Measurements from ENCODE around the gene IGFL2. TPM values are rescaled to one million over a fixed set of nuclear protein-coding genes. Genes with fewer than 3 reads are reported as not detected.

The IGFL2 gene
- total and polyA plus RNA-seq, 4 donors, result 0.08 TPM; not detected in 3

DNA sequence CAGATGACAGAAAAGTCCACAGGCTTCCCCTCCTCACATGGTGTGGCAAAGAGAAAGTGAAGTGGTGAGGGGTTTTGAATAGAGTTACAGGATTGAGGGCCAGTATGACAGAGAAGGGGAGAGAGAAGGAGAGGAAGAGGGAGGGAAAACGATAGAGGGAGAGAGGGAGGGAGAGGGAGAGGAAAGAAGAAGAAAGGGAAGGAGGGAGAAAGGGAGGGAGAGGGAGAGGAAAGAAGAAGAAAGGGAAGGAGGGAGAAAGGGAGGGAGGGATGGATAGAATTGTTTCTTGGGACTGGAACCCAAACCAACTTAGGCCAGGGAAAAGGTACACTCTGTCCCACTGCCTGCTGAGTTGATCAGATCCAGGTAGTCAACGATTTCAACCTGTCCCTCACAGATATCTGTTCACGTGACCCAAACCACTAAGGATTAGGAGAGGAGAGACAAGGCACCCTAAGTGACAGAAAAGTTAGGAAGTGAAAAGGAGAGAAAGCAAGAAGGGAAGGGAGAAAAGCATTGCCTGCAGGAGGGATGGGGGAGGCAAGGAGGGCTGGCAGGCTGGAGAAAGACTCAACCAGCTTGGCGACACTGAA lies 15.4 kb upstream of the IGFL2 start:
- H3K27ac ChIP-seq (ENCODE audit: low read depth in 1 of 2, low read length in 2 of 2), result no peak overlapping the region

DNA sequence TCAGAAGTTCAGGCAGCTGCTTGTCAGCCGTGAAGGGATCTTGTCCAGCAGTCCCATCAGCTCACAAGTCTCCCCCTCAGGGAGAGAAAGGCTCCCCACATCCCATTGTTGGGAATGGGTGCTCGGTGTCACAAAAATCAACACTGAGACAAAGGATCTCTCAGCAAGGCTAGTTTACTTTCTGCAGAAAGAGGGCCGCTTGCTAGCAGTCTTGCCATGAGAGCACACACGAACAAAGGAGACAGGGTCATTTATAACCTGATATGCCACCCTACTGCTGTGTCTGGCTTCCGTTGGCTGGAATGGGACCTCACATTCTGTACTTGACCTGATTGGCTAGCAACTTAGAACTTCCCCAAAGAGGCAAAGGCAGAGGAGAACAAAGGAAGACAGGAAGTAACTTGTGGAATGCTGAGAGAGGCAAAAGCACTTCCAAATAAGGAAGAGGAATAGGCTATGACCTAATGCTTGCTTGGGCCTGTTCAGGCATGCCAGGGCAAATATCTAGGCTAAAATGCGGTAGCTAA lies 14.9 kb upstream of the IGFL2 start:
- H3K9ac ChIP-seq (ENCODE audit: low read depth in 1 of 2, low read length in 2 of 2), result no peak overlapping the region
- peaks cover 0 to 6% (median 0%) of the 10 kb centered on the region in 4 donors for H3K27me3 ChIP-seq (ENCODE audit: control insufficient read depth in 4 of 4, insufficient read depth in 4 of 4, low read length in 3 of 4)
- no peaks in the 10 kb centered on the region for H3K9me3 ChIP-seq (ENCODE audit: control insufficient read depth in 4 of 4, low read length in 3 of 4)
- DNase-seq (ENCODE audit: low spot score), result no peak
- no peak overlapping the region for H3K27ac ChIP-seq (ENCODE audit: low read depth in 1 of 2, low read length in 2 of 2)
- H3K4me1 ChIP-seq (ENCODE audit: control insufficient read depth in 4 of 4, insufficient read depth in 4 of 4, low read length in 3 of 4), result no peaks in the 10 kb centered on the region
- TF ChIP-seq NR2F2 (IDR thresholded peaks at IDR 0.05), result peak; percentile 76
- TF ChIP-seq RAD21 (IDR thresholded peaks at IDR 0.05), result peak in 1 of 2 donors; percentile 9
- peak; percentile 42 for TF ChIP-seq SP1 (IDR thresholded peaks at IDR 0.05)
- peak in 1 of 2 donors; percentile 8 for TF ChIP-seq GABPA (IDR thresholded peaks at IDR 0.05 in 1 of 2, conservative IDR thresholded peaks at IDR 0.05 in 1 of 2)
- TF ChIP-seq YY1 (IDR thresholded peaks at IDR 0.05), result peak; percentile 13
- no peak for TF ChIP-seq HNF4G (IDR thresholded peaks at IDR 0.05)
- TF ChIP-seq FOXA1 (IDR thresholded peaks at IDR 0.05), result no peak
- peak in 1 of 2 donors; percentile 17 for TF ChIP-seq JUND (IDR thresholded peaks at IDR 0.05)
- WGBS, result 55% methylated on average over 6 of the region's 6 CpGs
- H3K4me3 ChIP-seq (ENCODE audit: low read depth in 1 of 3, low read length in 3 of 3), result no peak overlapping the region
- no peaks in the 10 kb centered on the region for H3K36me3 ChIP-seq (ENCODE audit: control insufficient read depth in 4 of 4, insufficient read depth in 3 of 4, low read depth in 1 of 4, low read length in 3 of 4)

More for the DNA sequence above, 15.4 kb upstream of the IGFL2 start:
- no peak overlapping the region for H3K9ac ChIP-seq (ENCODE audit: low read depth in 1 of 2, low read length in 2 of 2)
- no peaks in the 10 kb centered on the region for H3K36me3 ChIP-seq (ENCODE audit: control insufficient read depth in 4 of 4, insufficient read depth in 3 of 4, low read depth in 1 of 4, low read length in 3 of 4)
- 74% methylated on average over 4 of the region's 4 CpGs for WGBS
- no peaks in the 10 kb centered on the region for H3K9me3 ChIP-seq (ENCODE audit: control insufficient read depth in 4 of 4, low read length in 3 of 4)
- TF ChIP-seq RXRA (IDR thresholded peaks at IDR 0.05) (no peak), FOXA1 (IDR thresholded peaks at IDR 0.05) (no peak)
- TF ChIP-seq, protein P1, sequence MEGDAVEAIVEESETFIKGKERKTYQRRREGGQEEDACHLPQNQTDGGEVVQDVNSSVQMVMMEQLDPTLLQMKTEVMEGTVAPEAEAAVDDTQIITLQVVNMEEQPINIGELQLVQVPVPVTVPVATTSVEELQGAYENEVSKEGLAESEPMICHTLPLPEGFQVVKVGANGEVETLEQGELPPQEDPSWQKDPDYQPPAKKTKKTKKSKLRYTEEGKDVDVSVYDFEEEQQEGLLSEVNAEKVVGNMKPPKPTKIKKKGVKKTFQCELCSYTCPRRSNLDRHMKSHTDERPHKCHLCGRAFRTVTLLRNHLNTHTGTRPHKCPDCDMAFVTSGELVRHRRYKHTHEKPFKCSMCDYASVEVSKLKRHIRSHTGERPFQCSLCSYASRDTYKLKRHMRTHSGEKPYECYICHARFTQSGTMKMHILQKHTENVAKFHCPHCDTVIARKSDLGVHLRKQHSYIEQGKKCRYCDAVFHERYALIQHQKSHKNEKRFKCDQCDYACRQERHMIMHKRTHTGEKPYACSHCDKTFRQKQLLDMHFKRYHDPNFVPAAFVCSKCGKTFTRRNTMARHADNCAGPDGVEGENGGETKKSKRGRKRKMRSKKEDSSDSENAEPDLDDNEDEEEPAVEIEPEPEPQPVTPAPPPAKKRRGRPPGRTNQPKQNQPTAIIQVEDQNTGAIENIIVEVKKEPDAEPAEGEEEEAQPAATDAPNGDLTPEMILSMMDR (IDR thresholded peaks at IDR 0.05; ENCODE audit: low read depth, low read length, missing input control), result no peak
- TF ChIP-seq, protein P2, sequence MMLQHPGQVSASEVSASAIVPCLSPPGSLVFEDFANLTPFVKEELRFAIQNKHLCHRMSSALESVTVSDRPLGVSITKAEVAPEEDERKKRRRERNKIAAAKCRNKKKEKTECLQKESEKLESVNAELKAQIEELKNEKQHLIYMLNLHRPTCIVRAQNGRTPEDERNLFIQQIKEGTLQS (IDR thresholded peaks at IDR 0.05), result no peak
- TF ChIP-seq, protein P3, sequence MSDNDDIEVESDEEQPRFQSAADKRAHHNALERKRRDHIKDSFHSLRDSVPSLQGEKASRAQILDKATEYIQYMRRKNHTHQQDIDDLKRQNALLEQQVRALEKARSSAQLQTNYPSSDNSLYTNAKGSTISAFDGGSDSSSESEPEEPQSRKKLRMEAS (IDR thresholded peaks at IDR 0.05), result no peak
- H3K27me3 ChIP-seq (ENCODE audit: control insufficient read depth in 4 of 4, insufficient read depth in 4 of 4, low read length in 3 of 4), result peaks cover 0 to 6% (median 0%) of the 10 kb centered on the region in 4 donors
- no peak for DNase-seq (ENCODE audit: low spot score)
- H3K4me1 ChIP-seq (ENCODE audit: control insufficient read depth in 4 of 4, insufficient read depth in 4 of 4, low read length in 3 of 4), result no peaks in the 10 kb centered on the region
- H3K4me3 ChIP-seq (ENCODE audit: low read depth in 1 of 3, low read length in 3 of 3), result no peak overlapping the region

DNA sequence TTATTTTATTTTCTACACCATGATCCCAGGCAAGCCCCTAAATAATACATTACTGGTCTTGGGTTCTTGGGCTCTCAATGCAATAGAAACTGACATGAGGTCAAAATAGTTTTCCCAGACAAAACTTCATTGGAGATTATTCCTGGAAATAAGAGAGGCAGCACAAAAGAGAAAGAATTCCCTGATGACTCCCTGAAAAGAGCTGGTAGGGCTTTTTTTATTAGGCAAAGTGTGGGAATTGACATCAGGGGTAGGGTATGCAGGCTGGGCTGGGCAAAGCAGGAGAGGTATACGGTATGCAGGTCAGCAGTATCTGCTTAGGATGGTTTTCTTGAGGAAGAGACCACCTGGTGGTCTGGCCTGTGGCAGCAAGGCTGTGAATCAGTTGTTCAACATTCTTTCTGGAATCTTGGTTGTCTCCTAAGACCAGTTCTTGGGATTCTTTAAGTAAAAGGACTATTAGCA lies 14.2 kb upstream of the IGFL2 start:
- WGBS, result 93% methylated on average over 1 of the region's 1 CpG
- no peak overlapping the region for H3K9ac ChIP-seq (ENCODE audit: low read depth in 1 of 2, low read length in 2 of 2)
- H3K4me1 ChIP-seq (ENCODE audit: control insufficient read depth in 4 of 4, insufficient read depth in 4 of 4, low read length in 3 of 4), result no peaks in the 10 kb centered on the region
- no peaks in the 10 kb centered on the region for H3K36me3 ChIP-seq (ENCODE audit: control insufficient read depth in 4 of 4, insufficient read depth in 3 of 4, low read depth in 1 of 4, low read length in 3 of 4)
- H3K27me3 ChIP-seq (ENCODE audit: control insufficient read depth in 4 of 4, insufficient read depth in 4 of 4, low read length in 3 of 4), result peaks cover 0 to 6% (median 0%) of the 10 kb centered on the region in 4 donors
- H3K27ac ChIP-seq (ENCODE audit: low read depth in 1 of 2, low read length in 2 of 2), result no peak overlapping the region
- no peak overlapping the region for H3K4me3 ChIP-seq (ENCODE audit: low read depth in 1 of 3, low read length in 3 of 3)
- DNase-seq (ENCODE audit: low spot score), result no peak
- TF ChIP-seq JUND (IDR thresholded peaks at IDR 0.05) (no peak), FOXA1 (IDR thresholded peaks at IDR 0.05) (no peak)
- TF ChIP-seq, protein P3 (IDR thresholded peaks at IDR 0.05), result no peak
- H3K9me3 ChIP-seq (ENCODE audit: control insufficient read depth in 4 of 4, low read length in 3 of 4), result no peaks in the 10 kb centered on the region
